AG04449 (cell line): ENCODE measurements around the gene RPP21.

Experiments
- CTCF ChIA-PET: fragments of 350-600 bp; formaldehyde crosslinking; extraction: SDS; loops from one replicate; lab custom pipeline; 2021; ENCODE audit warnings: antibody characterized with exemption; lab: Yijun Ruan, JAX
- POLR2A ChIA-PET: fragments of 400-600, 350-600 bp; formaldehyde crosslinking; extraction: SDS; loops from one replicate; lab custom pipeline; 2020; ENCODE audit warnings: antibody characterized with exemption, inconsistent platforms; lab: Yijun Ruan, JAX
- DNase-seq: peaks from one replicate; pipeline ENCODE4 v3.0.0-alpha.2; 2010; ENCODE audit warnings: low read depth, low spot score
- H3K4me3 ChIP-seq: 2 replicates; pipeline ENCODE4 v1.5.1; 2011; ENCODE audit warnings: low read depth, mild to moderate bottlenecking, control low read depth, low read length
- TF ChIP-seq, protein P1 (sequence below): IDR thresholded peaks from one replicate; pipeline ENCODE4 v1.5.1; 2011; ENCODE audit warnings: mild to moderate bottlenecking, moderate library complexity, low read length, control low read depth, inconsistent platforms; ENCODE audit not compliant: insufficient read depth; ENCODE audit errors: missing control alignments

The RPP21 gene

DNA sequence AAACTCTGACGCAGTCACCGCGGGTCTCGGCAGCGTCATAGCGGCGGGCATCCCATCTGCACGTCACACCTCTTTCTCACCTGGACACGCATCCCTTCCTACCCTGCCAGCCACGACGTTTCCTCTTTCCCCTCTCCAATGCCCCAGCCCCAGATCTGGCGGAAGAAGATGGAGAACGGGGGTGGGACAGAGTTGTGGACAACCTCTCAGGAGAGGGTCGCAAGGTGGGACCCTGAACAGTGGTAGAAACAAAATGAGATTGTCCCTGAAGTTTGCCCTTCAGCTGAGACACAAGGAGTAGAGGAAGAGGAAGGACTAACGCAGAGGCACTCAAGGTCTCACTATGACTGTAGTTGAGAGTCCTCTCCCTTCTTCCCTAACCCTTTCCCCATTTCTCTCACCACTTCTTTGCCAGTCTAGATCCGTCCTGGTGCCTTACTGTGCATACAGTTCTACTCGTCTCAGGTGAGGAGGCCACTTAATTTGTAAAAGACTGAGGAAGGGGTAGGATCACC is 17.7 kb upstream of the RPP21 start:
- TF ChIP-seq, protein P1, sequence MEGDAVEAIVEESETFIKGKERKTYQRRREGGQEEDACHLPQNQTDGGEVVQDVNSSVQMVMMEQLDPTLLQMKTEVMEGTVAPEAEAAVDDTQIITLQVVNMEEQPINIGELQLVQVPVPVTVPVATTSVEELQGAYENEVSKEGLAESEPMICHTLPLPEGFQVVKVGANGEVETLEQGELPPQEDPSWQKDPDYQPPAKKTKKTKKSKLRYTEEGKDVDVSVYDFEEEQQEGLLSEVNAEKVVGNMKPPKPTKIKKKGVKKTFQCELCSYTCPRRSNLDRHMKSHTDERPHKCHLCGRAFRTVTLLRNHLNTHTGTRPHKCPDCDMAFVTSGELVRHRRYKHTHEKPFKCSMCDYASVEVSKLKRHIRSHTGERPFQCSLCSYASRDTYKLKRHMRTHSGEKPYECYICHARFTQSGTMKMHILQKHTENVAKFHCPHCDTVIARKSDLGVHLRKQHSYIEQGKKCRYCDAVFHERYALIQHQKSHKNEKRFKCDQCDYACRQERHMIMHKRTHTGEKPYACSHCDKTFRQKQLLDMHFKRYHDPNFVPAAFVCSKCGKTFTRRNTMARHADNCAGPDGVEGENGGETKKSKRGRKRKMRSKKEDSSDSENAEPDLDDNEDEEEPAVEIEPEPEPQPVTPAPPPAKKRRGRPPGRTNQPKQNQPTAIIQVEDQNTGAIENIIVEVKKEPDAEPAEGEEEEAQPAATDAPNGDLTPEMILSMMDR = no peak
- ChIA-PET CTCF (no interaction called here), POLR2A (interaction anchor here (0.7 kb wide), 1 partner anchor 42 kb away, joined by 3 read pairs; no protein-coding TSS in a partner anchor)
- H3K4me3 ChIP-seq = peak overlapping the region; percentile 95
- DNase-seq = no peak

- CTCF ChIA-PET = no interaction called here
- no peak overlapping the region for H3K4me3 ChIP-seq
- POLR2A ChIA-PET = no interaction called here
- TF ChIP-seq, protein P1 = no peak
- DNase-seq = no peak
These were observed 16.6 kb upstream of the RPP21 start for GRCh38 chr6:30328397-30328796.

- no peak for DNase-seq
- POLR2A ChIA-PET = no interaction called here
- H3K4me3 ChIP-seq = no peak overlapping the region
- CTCF ChIA-PET = no interaction called here
- TF ChIP-seq, protein P1 = no peak
These were observed 15.6 kb upstream of the RPP21 start for GRCh38 chr6:30329331-30329730.

GRCh38 chr6:30331981-30332380 is 13.0 kb upstream of the RPP21 start:
- ChIA-PET CTCF (interaction anchor here (0.6 to 1.6 kb wide), 3 partner anchors 8 to 196 kb away, joined by 3 to 6 read pairs (median 4); no protein-coding TSS in a partner anchor), POLR2A (no interaction called here)
- no peak for DNase-seq
- no peak overlapping the region for H3K4me3 ChIP-seq
- TF ChIP-seq, protein P1 = no peak

DNA sequence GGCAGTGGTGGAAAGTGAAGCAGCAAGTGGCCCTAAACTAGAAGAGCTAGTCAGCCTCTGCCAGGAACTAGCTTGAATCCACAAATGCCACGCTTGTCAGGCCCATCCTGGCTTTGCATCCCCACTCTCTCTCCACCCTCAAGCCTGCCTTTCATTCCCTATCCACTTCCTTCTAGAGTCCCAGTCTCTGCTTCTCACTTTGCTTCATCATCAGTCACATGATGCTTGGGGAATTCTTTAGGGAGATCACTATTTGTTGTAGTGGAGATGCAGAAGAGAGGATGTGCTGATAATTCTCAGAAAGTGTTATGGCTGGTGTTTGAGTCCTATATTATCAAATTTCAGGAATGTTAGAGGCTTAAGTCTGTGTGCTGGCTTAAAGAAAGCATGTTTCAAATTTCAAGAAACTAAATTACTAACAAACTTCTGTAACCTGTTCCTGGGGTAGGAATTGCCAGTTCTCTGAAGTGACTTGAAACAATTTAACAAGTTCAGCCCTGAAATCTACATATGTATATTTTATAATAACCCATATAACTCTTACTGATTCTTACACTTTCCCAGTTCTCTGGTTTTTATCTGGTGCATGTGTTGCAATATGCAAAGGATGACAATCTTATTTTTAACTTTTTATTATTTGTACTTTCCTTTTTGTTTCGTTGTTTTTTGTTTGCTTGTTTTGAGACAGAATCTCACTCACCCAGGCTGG is 10.7 kb upstream of the RPP21 start:
- TF ChIP-seq, protein P1 = no peak
- DNase-seq = no peak
- no peak overlapping the region for H3K4me3 ChIP-seq
- ChIA-PET CTCF (no interaction called here), POLR2A (no interaction called here)

DNA sequence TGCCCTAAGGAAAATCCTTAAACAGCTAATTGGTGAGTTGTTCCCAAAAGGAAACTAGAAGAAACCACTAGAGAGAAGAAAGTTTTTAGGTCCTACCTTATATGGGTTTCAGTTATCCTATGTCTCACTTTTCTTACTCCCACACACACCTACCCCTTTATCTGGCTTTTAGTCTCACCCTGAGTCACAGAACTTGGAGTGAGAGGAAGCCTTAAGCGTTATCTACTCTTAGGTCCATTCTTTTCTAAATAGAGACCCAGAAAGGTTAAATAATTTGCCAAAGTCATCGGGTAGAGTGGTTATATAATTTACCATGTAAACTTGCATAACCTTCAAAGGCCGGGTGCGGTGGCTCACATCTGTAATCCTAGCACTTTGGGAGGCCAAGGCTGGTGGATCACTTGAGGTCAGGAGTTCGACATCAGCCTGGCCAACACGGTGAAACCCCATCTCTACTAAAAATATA is 4.3 kb upstream of the RPP21 start:
- POLR2A ChIA-PET = interaction anchor here (1.2 kb wide), 1 partner anchor 14 kb away, joined by 3 read pairs; the partner anchor contains the start of gene TRIM39
- TF ChIP-seq, protein P1 = no peak
- CTCF ChIA-PET = interaction anchor here (0.6 kb wide), 1 partner anchor 1155 kb away, joined by 3 read pairs; no protein-coding TSS in a partner anchor
- DNase-seq = no peak
- no peak overlapping the region for H3K4me3 ChIP-seq
